Liver (tissue), 9 donors: ENCODE results near the gene KSR2. TPM values are rescaled to one million over a fixed set of nuclear protein-coding genes. Genes with fewer than 3 reads are reported as not detected.

Experiments
- DNase-seq: peaks from one replicate; pipeline ENCODE4 v3.0.0-alpha.2; 2017; ENCODE audit warnings: low spot score
- H3K27ac ChIP-seq, 2 donors: one replicate each; pipeline ENCODE4 v1.7.0; 2013; ENCODE audit warnings: inconsistent platforms in 2 of 2, low read length in 2 of 2, control low read depth in 1 of 2, low read depth in 1 of 2, mild to moderate bottlenecking in 1 of 2
- H3K27me3 ChIP-seq, 4 donors: one replicate each; pipeline versions ENCODE4 v1.6.1 to v1.7.0; 2013; ENCODE audit warnings: low read length in 3 of 4, inconsistent platforms in 1 of 4, mild to moderate bottlenecking in 1 of 4, moderate library complexity in 1 of 4; ENCODE audit not compliant: control insufficient read depth in 4 of 4, insufficient read depth in 4 of 4
- H3K36me3 ChIP-seq, 4 donors: one replicate each; pipeline versions ENCODE4 v1.6.1 to v1.7.0; 2013; ENCODE audit warnings: low read length in 3 of 4, mild to moderate bottlenecking in 3 of 4, low read depth in 1 of 4, moderate library complexity in 1 of 4; ENCODE audit not compliant: control insufficient read depth in 4 of 4, insufficient read depth in 3 of 4
- H3K4me1 ChIP-seq, 4 donors: one replicate each; pipeline versions ENCODE4 v1.6.1 to v1.7.0; 2013; ENCODE audit warnings: low read length in 3 of 4, mild to moderate bottlenecking in 3 of 4, moderate library complexity in 1 of 4; ENCODE audit not compliant: control insufficient read depth in 4 of 4, insufficient read depth in 4 of 4
- H3K4me3 ChIP-seq, 3 donors: one replicate each; pipeline versions ENCODE4 v1.6.1 to v1.7.0; 2013; ENCODE audit warnings: low read length in 3 of 3, control low read depth in 1 of 3, low read depth in 1 of 3, mild to moderate bottlenecking in 1 of 3
- H3K9ac ChIP-seq, 2 donors: one replicate each; pipeline ENCODE4 v1.7.0; 2013; ENCODE audit warnings: low read length in 2 of 2, mild to moderate bottlenecking in 2 of 2, moderate library complexity in 2 of 2, control low read depth in 1 of 2, low read depth in 1 of 2
- H3K9me3 ChIP-seq, 4 donors: one replicate each; pipeline versions ENCODE4 v1.6.1 to v1.7.0; 2013; ENCODE audit warnings: low read length in 3 of 4; ENCODE audit not compliant: control insufficient read depth in 4 of 4
- EGR1 ChIP-seq, 2 donors: IDR thresholded peaks; 2 replicates each; pipeline ENCODE4 v1.6.1; 2016 to 2018; ENCODE audit warnings: antibody characterized with exemption in 2 of 2, low read depth in 2 of 2
- FOXA1 ChIP-seq: IDR thresholded peaks from 2 replicates; pipeline ENCODE4 v1.6.1; 2016; ENCODE audit warnings: antibody characterized with exemption
- FOXA2 ChIP-seq: IDR thresholded peaks from 2 replicates; pipeline ENCODE4 v1.6.1; 2016; ENCODE audit warnings: antibody characterized with exemption
- GABPA ChIP-seq, 2 donors: IDR thresholded peaks in 1 of 2; conservative IDR thresholded peaks in 1 of 2; 2 replicates each; pipeline ENCODE4 v1.6.1; 2016; ENCODE audit warnings: antibody characterized with exemption in 2 of 2, mild to moderate bottlenecking in 1 of 2, moderate library complexity in 1 of 2
- HNF4A ChIP-seq, 2 donors: conservative IDR thresholded peaks; 2 replicates each; pipeline ENCODE4 v1.6.1; 2016; ENCODE audit warnings: antibody characterized with exemption in 2 of 2, mild to moderate bottlenecking in 2 of 2
- HNF4G ChIP-seq: IDR thresholded peaks from 2 replicates; pipeline ENCODE4 v1.6.1; 2016; ENCODE audit warnings: antibody characterized with exemption
- JUND ChIP-seq, 2 donors: IDR thresholded peaks; 2 replicates each; pipeline ENCODE4 v1.6.1; 2016; ENCODE audit warnings: antibody characterized with exemption in 2 of 2
- NR2F2 ChIP-seq: IDR thresholded peaks from 2 replicates; pipeline ENCODE4 v1.6.1; 2016; ENCODE audit warnings: antibody characterized with exemption
- REST ChIP-seq: IDR thresholded peaks from 2 replicates; pipeline ENCODE4 v1.6.1; 2016; ENCODE audit warnings: antibody characterized with exemption, mild to moderate bottlenecking
- RXRA ChIP-seq, 2 donors: IDR thresholded peaks; 2 replicates each; pipeline ENCODE4 v1.6.1; 2017 to 2018; ENCODE audit warnings: antibody characterized with exemption in 2 of 2, mild to moderate bottlenecking in 1 of 2
- TAF1 ChIP-seq: conservative IDR thresholded peaks from 2 replicates; pipeline ENCODE4 v1.6.1; 2016; ENCODE audit warnings: antibody characterized with exemption, mild to moderate bottlenecking
- YY1 ChIP-seq: IDR thresholded peaks from 2 replicates; pipeline ENCODE4 v1.6.1; 2016; ENCODE audit warnings: antibody characterized with exemption, mild to moderate bottlenecking
- ZBTB33 ChIP-seq: IDR thresholded peaks from 2 replicates; pipeline ENCODE4 v1.6.1; 2016; ENCODE audit warnings: antibody characterized with exemption
- WGBS: extraction: QIAGEN DNeasy Blood & Tissue Kit; methylation state at CpG from one replicate; pipeline ENCODE4 v1.1.7; 2013; 5-methylcytosine and 5-hydroxymethylcytosine counted together
- polyA plus RNA-seq, 2 donors: library from polyadenylated mRNA; stranded (reverse) in 1 of 2; unstranded in 1 of 2; fragments of 200-250 nt in 1 of 2; fragments of >200 nt in 1 of 2; fragmentation: Nextera tagmentation in 1 of 2; extraction: Ambion mirVana in 1 of 2; gene quantifications; one replicate each; pipeline versions ENCODE4 v1.2.1 to v1.2.3, GENCODE V29; 2013 to 2015
- total RNA-seq, 2 donors: library from RNA; depleted of rRNA; stranded (reverse); fragments of >200 nt; gene quantifications; one replicate each; pipeline ENCODE4 v1.2.3, GENCODE V29; 2014
- TF ChIP-seq, protein P1 (sequence below): IDR thresholded peaks from 2 replicates; pipeline ENCODE4 v1.6.1; 2016; ENCODE audit warnings: antibody characterized with exemption
- donor health status: healthy.
- donor health status: healthy.
- donor health status: healthy.
- donor health status: healthy.
- donor health status: healthy.

KSR2 gene
- total and polyA plus RNA-seq, 4 donors, result under 0.01 to 0.02 (median under 0.01) TPM; not detected in 1

GRCh38 chr12:117530796-117531195 lies 438.0 kb downstream of the KSR2 start:
- DNase-seq, result no peak
- TF ChIP-seq REST, result no peak
- TF ChIP-seq, protein P1, sequence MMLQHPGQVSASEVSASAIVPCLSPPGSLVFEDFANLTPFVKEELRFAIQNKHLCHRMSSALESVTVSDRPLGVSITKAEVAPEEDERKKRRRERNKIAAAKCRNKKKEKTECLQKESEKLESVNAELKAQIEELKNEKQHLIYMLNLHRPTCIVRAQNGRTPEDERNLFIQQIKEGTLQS, result no peak
- no peak for TF ChIP-seq YY1
- no peak for TF ChIP-seq HNF4G
- TF ChIP-seq NR2F2, result no peak
- TF ChIP-seq FOXA1, result no peak
- no peak for TF ChIP-seq JUND (IDR thresholded peaks at IDR 0.05)
- no peak for TF ChIP-seq ZBTB33
- TF ChIP-seq GABPA (IDR thresholded peaks at IDR 0.05 in 1 of 2, conservative IDR thresholded peaks at IDR 0.05 in 1 of 2), result no peak
- 94% methylated on average over 10 of the region's 10 CpGs for WGBS
- Histone ChIP-seq H3K27me3 (no peaks in the 10 kb centered on the region), H3K9ac (no peak overlapping the region), H3K4me1 (no peaks in the 10 kb centered on the region), H3K36me3 (no peaks in the 10 kb centered on the region), H3K27ac (no peak overlapping the region), H3K4me3 (no peak overlapping the region), H3K9me3 (no peaks in the 10 kb centered on the region)

DNA sequence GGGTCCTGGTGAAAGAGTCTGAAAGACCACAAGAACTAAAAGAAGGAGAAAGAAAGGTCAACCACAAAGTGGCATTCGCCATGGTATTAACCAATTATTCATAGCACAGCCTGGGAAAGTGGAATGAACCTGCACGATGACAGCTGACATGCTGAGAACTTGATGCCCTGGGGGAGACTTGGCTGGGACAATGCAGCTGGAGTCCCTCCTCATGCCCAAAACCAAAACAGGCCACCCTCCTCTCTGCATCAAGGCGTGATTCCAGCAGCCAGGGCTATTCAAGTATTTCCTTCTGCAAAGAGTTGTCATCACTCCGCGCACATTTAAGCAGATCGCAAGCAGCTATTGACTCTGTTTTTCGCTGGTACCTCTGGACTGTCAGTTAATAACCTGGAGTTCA lies 440.3 kb downstream of the KSR2 start:
- no peaks in the 10 kb centered on the region for H3K27me3 ChIP-seq
- no peaks in the 10 kb centered on the region for H3K4me1 ChIP-seq
- no peak for DNase-seq
- H3K9me3 ChIP-seq, result no peaks in the 10 kb centered on the region
- WGBS, result 92% methylated on average over 7 of the region's 7 CpGs
- no peaks in the 10 kb centered on the region for H3K36me3 ChIP-seq
- no peak overlapping the region for H3K27ac ChIP-seq
- no peak overlapping the region for H3K9ac ChIP-seq
- no peak for TF ChIP-seq HNF4G
- H3K4me3 ChIP-seq, result no peak overlapping the region

GRCh38 chr12:117527479-117527855 lies 441.3 kb downstream of the KSR2 start:
- Histone ChIP-seq H3K36me3 (no peaks in the 10 kb centered on the region), H3K27me3 (no peaks in the 10 kb centered on the region), H3K4me1 (no peaks in the 10 kb centered on the region), H3K9me3 (no peaks in the 10 kb centered on the region), H3K9ac (no peak overlapping the region), H3K4me3 (no peak overlapping the region), H3K27ac (no peak overlapping the region)
- TF ChIP-seq NR2F2 (no peak), GABPA (IDR thresholded peaks at IDR 0.05 in 1 of 2, conservative IDR thresholded peaks at IDR 0.05 in 1 of 2) (no peak), EGR1 (IDR thresholded peaks at IDR 0.05; ENCODE audit: low read depth in 2 of 2) (no peak), HNF4A (conservative IDR thresholded peaks at IDR 0.05) (no peak), TAF1 (no peak), REST (no peak), JUND (IDR thresholded peaks at IDR 0.05) (no peak), ZBTB33 (no peak), FOXA2 (no peak), RXRA (IDR thresholded peaks at IDR 0.05) (no peak)
- no peak for DNase-seq
- 81% methylated on average over 4 of the region's 4 CpGs for WGBS
